Neural crest cell (in vitro differentiated cells): ENCODE measurements around the gene GAS2L2. TPM values are rescaled to one million over a fixed set of nuclear protein-coding genes. Genes with fewer than 3 reads are reported as not detected.

ENCODE experiments used
- DNase-seq: peaks from one replicate; pipeline ENCODE4 v3.0.0; 2021; ENCODE audit warnings: low read depth, mixed read lengths, low spot score
- H3K27ac Mint-ChIP-seq: one replicate; pipeline ENCODE4 v1.8.0; 2021; ENCODE audit warnings: mild to moderate bottlenecking, mixed read lengths; ENCODE audit not compliant: unreplicated experiment
- H3K27me3 Mint-ChIP-seq: 2 replicates; pipeline ENCODE4 v1.8.0; 2021; ENCODE audit warnings: low read depth, mild to moderate bottlenecking, mixed read lengths
- H3K36me3 Mint-ChIP-seq: 2 replicates; pipeline ENCODE4 v1.8.0; 2021; ENCODE audit warnings: low read depth, mild to moderate bottlenecking, mixed read lengths
- H3K4me1 Mint-ChIP-seq: 2 replicates; pipeline ENCODE4 v1.8.0; 2021; ENCODE audit warnings: mixed read lengths
- H3K4me3 Mint-ChIP-seq: one replicate; pipeline ENCODE4 v1.8.0; 2021; ENCODE audit warnings: mild to moderate bottlenecking, mixed read lengths
- H3K9me3 Mint-ChIP-seq: 2 replicates; pipeline ENCODE4 v1.8.0; 2021; ENCODE audit warnings: mixed read lengths
- CTCF ChIP-seq: fragments of 200-600 bp; sonication (generic); conservative IDR thresholded peaks from 2 replicates; pipeline ENCODE4 v1.5.0; 2021; ENCODE audit warnings: antibody characterized with exemption, mild to moderate bottlenecking
- total RNA-seq: library from RNA; stranded (reverse); gene quantifications from 2 replicates; pipeline ENCODE4 v1.2.1, GENCODE V29; 2021

Gene GAS2L2
- total RNA-seq, 1 donor from 2014 or later, result 0.12 TPM

- H3K27me3 Mint-ChIP-seq, result peaks cover 51% of the 10 kb centered on the region
- H3K27ac Mint-ChIP-seq, result no peak overlapping the region
- no peaks in the 10 kb centered on the region for H3K9me3 Mint-ChIP-seq
- no peaks in the 10 kb centered on the region for H3K36me3 Mint-ChIP-seq
- peak; percentile 16 for TF ChIP-seq CTCF
- H3K4me1 Mint-ChIP-seq, result peaks cover 3% of the 10 kb centered on the region
- DNase-seq, result no peak
- H3K4me3 Mint-ChIP-seq, result peak overlapping the region; percentile 19
Observed at GRCh38 chr17:35740997-35741931, 11.8 kb downstream of the GAS2L2 start.

DNA sequence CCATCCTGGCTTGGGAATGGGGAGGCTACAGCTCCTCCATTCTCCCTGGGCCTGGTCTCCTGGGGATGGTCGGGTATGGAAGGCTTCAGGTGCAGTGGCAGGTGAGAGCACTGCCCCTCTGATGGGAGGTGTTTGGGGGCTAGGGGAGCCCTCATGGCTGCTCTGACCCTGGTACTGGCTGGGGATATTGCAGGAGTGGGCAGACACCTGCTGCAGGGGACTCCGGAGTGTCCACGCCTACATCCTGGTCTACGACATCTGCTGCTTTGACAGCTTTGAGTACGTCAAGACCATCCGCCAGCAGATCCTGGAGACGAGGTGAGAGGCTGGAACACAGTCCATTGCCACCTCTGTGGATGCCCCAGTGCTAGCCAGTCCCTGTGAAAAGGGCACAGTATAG, 12.8 kb downstream of the GAS2L2 start:
- no peak overlapping the region for H3K4me3 Mint-ChIP-seq
- H3K36me3 Mint-ChIP-seq, result no peaks in the 10 kb centered on the region
- no peak for TF ChIP-seq CTCF

GRCh38 chr17:35738519-35739133, 14.4 kb downstream of the GAS2L2 start:
- H3K27me3 Mint-ChIP-seq, result peaks cover 40% of the 10 kb centered on the region
- TF ChIP-seq CTCF, result no peak
- no peaks in the 10 kb centered on the region for H3K36me3 Mint-ChIP-seq
- H3K4me1 Mint-ChIP-seq, result peaks cover 3% of the 10 kb centered on the region
- no peak for DNase-seq
- H3K4me3 Mint-ChIP-seq, result no peak overlapping the region
- H3K9me3 Mint-ChIP-seq, result no peaks in the 10 kb centered on the region
- H3K27ac Mint-ChIP-seq, result no peak overlapping the region

More for the DNA sequence above, 12.8 kb downstream of the GAS2L2 start:
- Mint-ChIP-seq H3K9me3 (no peaks in the 10 kb centered on the region), H3K27ac (no peak overlapping the region), H3K27me3 (peaks cover 51% of the 10 kb centered on the region), H3K4me1 (peaks cover 3% of the 10 kb centered on the region)
- no peak for DNase-seq

- Mint-ChIP-seq H3K4me3 (no peak overlapping the region), H3K27me3 (peaks cover 20% of the 10 kb centered on the region), H3K4me1 (peaks cover 9% of the 10 kb centered on the region), H3K36me3 (no peaks in the 10 kb centered on the region), H3K9me3 (no peaks in the 10 kb centered on the region), H3K27ac (no peak overlapping the region)
- TF ChIP-seq CTCF, result no peak
- no peak for DNase-seq
Observed at GRCh38 chr17:35736236-35736635, 16.8 kb downstream of the GAS2L2 start.

DNA sequence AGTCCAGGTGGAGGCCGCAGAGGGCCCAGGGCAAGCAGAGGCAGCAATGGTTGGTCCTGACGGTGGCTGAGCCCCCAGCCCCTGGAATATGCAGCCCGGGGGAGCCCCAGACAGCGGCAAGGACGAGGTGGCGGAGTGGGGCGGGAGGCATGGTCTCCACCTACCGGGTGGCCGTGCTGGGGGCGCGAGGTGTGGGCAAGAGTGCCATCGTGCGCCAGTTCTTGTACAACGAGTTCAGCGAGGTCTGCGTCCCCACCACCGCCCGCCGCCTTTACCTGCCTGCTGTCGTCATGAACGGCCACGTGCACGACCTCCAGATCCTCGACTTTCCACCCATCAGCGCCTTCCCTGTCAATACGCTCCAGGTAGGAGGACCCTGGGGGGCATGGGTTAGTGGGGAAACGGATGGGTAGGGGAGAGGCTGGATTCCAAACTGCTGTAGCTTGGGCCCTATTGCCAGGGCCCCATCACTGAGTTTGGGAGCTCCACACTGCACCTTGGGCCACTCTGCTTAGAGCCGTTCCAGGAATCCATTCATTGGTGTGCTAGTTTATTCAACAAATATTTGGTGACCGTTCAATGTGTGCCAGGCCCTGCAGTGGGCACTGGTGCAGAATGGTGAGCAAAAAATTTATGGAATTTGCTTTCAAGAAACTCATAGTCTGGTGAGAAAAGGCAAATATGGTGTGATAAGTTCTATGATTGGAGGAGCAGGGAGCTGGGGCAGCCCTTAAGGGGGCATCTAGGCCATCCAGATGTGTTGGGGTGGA, 17.8 kb downstream of the GAS2L2 start:
- Mint-ChIP-seq H3K27ac (no peak overlapping the region), H3K9me3 (no peaks in the 10 kb centered on the region), H3K36me3 (no peaks in the 10 kb centered on the region), H3K4me3 (peak overlapping the region; percentile 62), H3K27me3 (peaks cover 11% of the 10 kb centered on the region), H3K4me1 (peaks cover 19% of the 10 kb centered on the region)
- no peak for TF ChIP-seq CTCF
- no peak for DNase-seq
